Caco-2 (cell line): ENCODE measurements around the gene TMSB10. TPM values are rescaled to one million over a fixed set of nuclear protein-coding genes. Genes with fewer than 3 reads are reported as not detected.

Source experiments
- BruUV-seq: library from RNA; stranded (reverse); fragments of 400-500 nt; replicated peaks from 2 replicates; lab custom pipeline; 2021; lab: Mats Ljungman, UMichigan
- CTCF ChIA-PET: fragments of 300-600 bp; sonication (Branson Sonifier 250); formaldehyde crosslinking; loops from one replicate; lab custom pipeline; 2022; ENCODE audit warnings: antibody characterized with exemption; lab: Charles Lee
- POLR2A ChIA-PET: fragments of 300-600 bp; sonication (Branson Sonifier 250); formaldehyde crosslinking; loops from one replicate; lab custom pipeline; 2022; ENCODE audit warnings: antibody characterized with exemption; lab: Charles Lee
- DNase-seq, 2 experiments: peaks; one replicate each; pipeline versions ENCODE4 v3.0.0 to v3.0.0-alpha.2; 2020 to 2022
- H3K27me3 ChIP-seq: replicated peaks from 2 replicates; pipeline ENCODE4 v1.6.0; 2011; ENCODE audit warnings: low read length; ENCODE audit not compliant: control insufficient read depth, insufficient read depth
- H3K36me3 ChIP-seq: 2 replicates; pipeline ENCODE4 v1.5.1; 2011; ENCODE audit warnings: low read length; ENCODE audit not compliant: control insufficient read depth, insufficient read depth
- H3K4me1 ChIP-seq: fragments of 250-450 bp; sonication (Bioruptor Pico); 2 replicates; pipeline ENCODE4 v1.5.1; 2020; ENCODE audit warnings: mild to moderate bottlenecking
- H3K4me3 ChIP-seq: 2 replicates; pipeline ENCODE4 v1.5.1; 2011; ENCODE audit warnings: low read depth, mild to moderate bottlenecking, control low read depth, low read length
- H3K9me3 ChIP-seq: fragments of 250-450 bp; sonication (Bioruptor Pico); 2 replicates; pipeline ENCODE4 v1.5.1; 2020; ENCODE audit warnings: mild to moderate bottlenecking, moderate library complexity
- H3K27ac Mint-ChIP-seq: one replicate; pipeline ENCODE4 v1.8.0; 2022; ENCODE audit warnings: mixed read lengths; ENCODE audit not compliant: unreplicated experiment
- H3K27me3 Mint-ChIP-seq: one replicate; pipeline ENCODE4 v1.8.0; 2022; ENCODE audit warnings: mixed read lengths; ENCODE audit not compliant: insufficient read depth, unreplicated experiment
- H3K36me3 Mint-ChIP-seq: one replicate; pipeline ENCODE4 v1.8.0; 2022; ENCODE audit warnings: mild to moderate bottlenecking, mixed read lengths; ENCODE audit not compliant: insufficient read depth, unreplicated experiment
- H3K4me1 Mint-ChIP-seq: one replicate; pipeline ENCODE4 v1.8.0; 2022; ENCODE audit warnings: low read depth, mixed read lengths; ENCODE audit not compliant: unreplicated experiment
- H3K4me3 Mint-ChIP-seq: one replicate; pipeline ENCODE4 v1.8.0; 2022; ENCODE audit warnings: mild to moderate bottlenecking, moderate library complexity, mixed read lengths; ENCODE audit not compliant: unreplicated experiment
- H3K9me3 Mint-ChIP-seq: one replicate; pipeline ENCODE4 v1.8.0; 2022; ENCODE audit warnings: mixed read lengths; ENCODE audit not compliant: unreplicated experiment
- intact Hi-C: fragments of 100-400 bp; cut with micrococcal nuclease; formaldehyde crosslinking; loops from one replicate; pipeline ENCODE4 v1.10.0; 2022; ENCODE audit not compliant: unreplicated experiment
- total RNA-seq: library from RNA; stranded (reverse); gene quantifications from 2 replicates; pipeline ENCODE4 v1.2.3, GENCODE V29; 2022
- TF ChIP-seq, protein P1 (sequence below), 2 experiments: fragments of 200-600 bp in 1 of 2; IDR thresholded peaks; 1 replicate in 1 of 2; 2 replicates in 1 of 2; pipeline versions ENCODE4 v1.5.1 to v1.8.0; 2011 to 2022; ENCODE audit warnings: antibody characterized with exemption in 1 of 2, control low read depth in 1 of 2, inconsistent platforms in 1 of 2, low read depth in 1 of 2, low read length in 1 of 2, mild to moderate bottlenecking in 1 of 2, moderate library complexity in 1 of 2; ENCODE audit not compliant: insufficient read depth in 1 of 2, severe bottlenecking in 1 of 2, unreplicated experiment in 1 of 2

TMSB10 gene
- total RNA-seq, 1 experiment from 2014 or later: 1,258 TPM

DNA sequence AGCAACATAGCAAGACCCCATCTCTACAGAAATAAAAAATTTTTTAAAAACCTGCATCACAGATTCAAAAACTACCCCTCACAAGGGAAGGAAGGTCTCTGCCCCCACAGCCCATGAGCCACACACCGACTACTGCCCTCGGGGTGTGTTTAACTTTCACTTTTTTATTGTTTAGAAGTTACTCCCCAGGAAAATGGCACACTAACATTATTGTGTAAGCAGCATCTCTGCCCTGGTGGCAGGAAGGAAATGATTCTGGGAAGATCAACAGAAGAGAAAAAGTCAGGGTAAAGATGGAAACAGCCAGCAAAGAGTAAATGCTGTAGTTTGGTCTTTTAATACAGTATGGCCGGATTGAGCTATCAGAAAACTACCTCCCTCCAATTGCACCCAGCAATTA is 46.5 kb upstream of the TMSB10 start:
- CTCF ChIA-PET: interaction anchor here (0.6 kb wide), 1 partner anchor 207 kb away, joined by 4 read pairs; no protein-coding TSS in a partner anchor
- POLR2A ChIA-PET: no interaction called here

DNA sequence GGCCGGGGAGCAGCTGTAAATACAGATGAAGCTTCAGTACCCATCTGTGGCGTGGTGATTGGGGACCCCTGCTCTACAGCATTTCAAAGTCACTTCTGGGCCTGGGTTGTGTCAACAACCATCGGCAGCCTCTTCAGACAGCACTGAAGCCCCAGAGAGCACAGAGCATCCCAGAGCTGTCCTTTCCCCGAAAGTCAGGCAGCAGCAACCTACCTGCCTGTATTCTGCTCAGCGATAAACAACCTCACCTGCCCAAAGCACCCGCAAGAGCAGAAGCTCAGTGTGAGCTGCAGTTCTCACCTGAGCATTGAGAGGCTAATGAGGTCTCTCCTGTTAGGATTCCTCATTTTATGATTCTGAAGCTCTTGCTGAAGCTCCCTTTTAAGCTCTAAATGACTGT is 43.9 kb upstream of the TMSB10 start:
- Mint-ChIP-seq H3K4me1 (no peaks in the 10 kb centered on the region), H3K27ac (no peak overlapping the region), H3K4me3 (no peak overlapping the region), H3K27me3 (peaks cover 2% of the 10 kb centered on the region), H3K36me3 (no peaks in the 10 kb centered on the region), H3K9me3 (no peaks in the 10 kb centered on the region)
- intact Hi-C loops: no loop called here
- no peaks in the 10 kb centered on the region for H3K36me3 ChIP-seq
- no peaks in the 10 kb centered on the region for H3K9me3 ChIP-seq
- TF ChIP-seq, protein P1, sequence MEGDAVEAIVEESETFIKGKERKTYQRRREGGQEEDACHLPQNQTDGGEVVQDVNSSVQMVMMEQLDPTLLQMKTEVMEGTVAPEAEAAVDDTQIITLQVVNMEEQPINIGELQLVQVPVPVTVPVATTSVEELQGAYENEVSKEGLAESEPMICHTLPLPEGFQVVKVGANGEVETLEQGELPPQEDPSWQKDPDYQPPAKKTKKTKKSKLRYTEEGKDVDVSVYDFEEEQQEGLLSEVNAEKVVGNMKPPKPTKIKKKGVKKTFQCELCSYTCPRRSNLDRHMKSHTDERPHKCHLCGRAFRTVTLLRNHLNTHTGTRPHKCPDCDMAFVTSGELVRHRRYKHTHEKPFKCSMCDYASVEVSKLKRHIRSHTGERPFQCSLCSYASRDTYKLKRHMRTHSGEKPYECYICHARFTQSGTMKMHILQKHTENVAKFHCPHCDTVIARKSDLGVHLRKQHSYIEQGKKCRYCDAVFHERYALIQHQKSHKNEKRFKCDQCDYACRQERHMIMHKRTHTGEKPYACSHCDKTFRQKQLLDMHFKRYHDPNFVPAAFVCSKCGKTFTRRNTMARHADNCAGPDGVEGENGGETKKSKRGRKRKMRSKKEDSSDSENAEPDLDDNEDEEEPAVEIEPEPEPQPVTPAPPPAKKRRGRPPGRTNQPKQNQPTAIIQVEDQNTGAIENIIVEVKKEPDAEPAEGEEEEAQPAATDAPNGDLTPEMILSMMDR (IDR thresholded peaks at IDR 0.05; ENCODE audit: insufficient read depth in 1 of 2, low read depth in 1 of 2, low read length in 1 of 2, severe bottlenecking in 1 of 2, unreplicated experiment in 1 of 2): no peak
- POLR2A ChIA-PET: no interaction called here
- no peak overlapping the region for H3K4me3 ChIP-seq
- BruUV-seq: no TSS peak
- DNase-seq: no peak
- H3K27me3 ChIP-seq: no peaks in the 10 kb centered on the region; the same call in 1 of the 2 replicates
- H3K4me1 ChIP-seq: no peaks in the 10 kb centered on the region
- CTCF ChIA-PET: no interaction called here

More for the DNA sequence above, 46.5 kb upstream of the TMSB10 start:
- no peak overlapping the region for H3K4me3 Mint-ChIP-seq
- H3K9me3 Mint-ChIP-seq: no peaks in the 10 kb centered on the region
- intact Hi-C loops: no loop called here
- DNase-seq: no peak
- H3K27me3 Mint-ChIP-seq: peaks cover 3% of the 10 kb centered on the region
- no peak overlapping the region for H3K27ac Mint-ChIP-seq
- Histone ChIP-seq H3K4me3 (no peak overlapping the region), H3K36me3 (no peaks in the 10 kb centered on the region), H3K4me1 (no peaks in the 10 kb centered on the region), H3K27me3 (no peaks in the 10 kb centered on the region; the same call in 1 of the 2 replicates), H3K9me3 (no peaks in the 10 kb centered on the region)
- TF ChIP-seq, protein P1 (IDR thresholded peaks at IDR 0.05; ENCODE audit: insufficient read depth in 1 of 2, low read depth in 1 of 2, low read length in 1 of 2, severe bottlenecking in 1 of 2, unreplicated experiment in 1 of 2): no peak
- no peaks in the 10 kb centered on the region for H3K4me1 Mint-ChIP-seq
- BruUV-seq: no TSS peak
- H3K36me3 Mint-ChIP-seq: no peaks in the 10 kb centered on the region

DNA sequence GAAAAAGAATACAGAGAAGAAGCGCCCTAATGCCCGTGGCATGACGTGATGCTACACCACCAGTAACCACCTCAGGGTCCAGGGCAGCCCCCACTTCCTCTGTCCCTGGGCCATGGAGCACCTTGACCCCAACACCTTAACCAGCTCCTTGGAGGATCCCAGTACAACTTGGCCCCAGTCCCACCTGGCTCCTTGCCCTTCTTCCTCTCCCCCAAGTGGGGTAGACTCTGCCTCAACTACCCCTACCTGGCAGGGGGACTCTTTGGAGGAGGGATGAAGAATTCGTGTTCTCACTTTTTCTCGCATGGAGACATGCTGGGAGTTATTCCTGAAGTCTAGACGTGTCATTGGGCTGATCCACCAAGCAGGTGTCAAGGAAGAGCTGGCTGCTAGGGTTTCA is 43.5 kb upstream of the TMSB10 start:
- Histone ChIP-seq H3K4me1 (no peaks in the 10 kb centered on the region), H3K4me3 (no peak overlapping the region), H3K9me3 (no peaks in the 10 kb centered on the region), H3K36me3 (no peaks in the 10 kb centered on the region), H3K27me3 (no peaks in the 10 kb centered on the region; the same call in 1 of the 2 replicates)
- H3K9me3 Mint-ChIP-seq: no peaks in the 10 kb centered on the region
- H3K4me3 Mint-ChIP-seq: no peak overlapping the region
- BruUV-seq: no TSS peak
- intact Hi-C loops: no loop called here
- H3K36me3 Mint-ChIP-seq: no peaks in the 10 kb centered on the region
- ChIA-PET CTCF (no interaction called here), POLR2A (no interaction called here)
- no peaks in the 10 kb centered on the region for H3K4me1 Mint-ChIP-seq
- TF ChIP-seq, protein P1 (IDR thresholded peaks at IDR 0.05; ENCODE audit: insufficient read depth in 1 of 2, low read depth in 1 of 2, low read length in 1 of 2, severe bottlenecking in 1 of 2, unreplicated experiment in 1 of 2): no peak
- DNase-seq: no peak
- H3K27ac Mint-ChIP-seq: no peak overlapping the region
- no peaks in the 10 kb centered on the region for H3K27me3 Mint-ChIP-seq
